CD4-positive, alpha-beta T cell treated with Interleukin-15 for 4 hours (primary cell): ENCODE data around the gene MROH8.

Experiments used
- DNase-seq: peaks from one replicate; pipeline ENCODE4 v3.0.0-alpha.2; 2020; ENCODE audit warnings: low spot score

MROH8 gene

DNA sequence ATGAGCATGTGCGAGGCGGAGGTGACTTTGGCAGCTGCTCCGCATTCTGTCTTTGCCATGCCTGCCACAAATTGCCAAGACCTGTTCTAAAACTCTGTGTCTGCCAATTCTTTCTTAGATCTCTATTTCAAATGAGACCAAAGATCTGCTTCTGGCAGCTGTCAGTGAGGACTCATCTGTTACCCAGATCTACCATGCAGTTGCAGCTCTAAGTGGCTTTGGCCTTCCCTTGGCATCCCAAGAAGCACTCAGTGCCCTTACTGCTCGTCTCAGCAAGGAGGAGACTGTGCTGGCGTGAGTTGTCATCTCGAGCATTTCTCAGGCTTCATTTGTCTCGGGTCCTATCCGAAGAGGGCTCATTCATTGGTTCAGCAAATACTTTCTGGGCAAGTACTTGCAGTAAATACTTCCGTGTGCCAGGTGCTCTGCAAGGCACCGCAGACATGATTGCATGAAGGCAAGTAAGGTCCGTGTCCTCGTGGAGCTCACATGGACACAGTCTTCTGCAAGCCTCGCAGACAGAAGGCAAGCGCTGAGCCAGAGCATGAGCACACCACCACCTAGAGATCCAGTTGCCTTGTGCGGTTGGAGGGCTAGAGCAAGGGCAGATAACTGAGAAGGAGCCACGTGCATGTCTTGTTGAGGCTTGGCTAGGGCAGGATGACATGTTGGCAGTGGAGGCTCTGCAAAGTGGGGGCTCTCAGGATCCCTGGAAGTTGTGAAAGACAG lies 19.7 kb upstream of the MROH8 start:
- DNase-seq: no peak

DNA sequence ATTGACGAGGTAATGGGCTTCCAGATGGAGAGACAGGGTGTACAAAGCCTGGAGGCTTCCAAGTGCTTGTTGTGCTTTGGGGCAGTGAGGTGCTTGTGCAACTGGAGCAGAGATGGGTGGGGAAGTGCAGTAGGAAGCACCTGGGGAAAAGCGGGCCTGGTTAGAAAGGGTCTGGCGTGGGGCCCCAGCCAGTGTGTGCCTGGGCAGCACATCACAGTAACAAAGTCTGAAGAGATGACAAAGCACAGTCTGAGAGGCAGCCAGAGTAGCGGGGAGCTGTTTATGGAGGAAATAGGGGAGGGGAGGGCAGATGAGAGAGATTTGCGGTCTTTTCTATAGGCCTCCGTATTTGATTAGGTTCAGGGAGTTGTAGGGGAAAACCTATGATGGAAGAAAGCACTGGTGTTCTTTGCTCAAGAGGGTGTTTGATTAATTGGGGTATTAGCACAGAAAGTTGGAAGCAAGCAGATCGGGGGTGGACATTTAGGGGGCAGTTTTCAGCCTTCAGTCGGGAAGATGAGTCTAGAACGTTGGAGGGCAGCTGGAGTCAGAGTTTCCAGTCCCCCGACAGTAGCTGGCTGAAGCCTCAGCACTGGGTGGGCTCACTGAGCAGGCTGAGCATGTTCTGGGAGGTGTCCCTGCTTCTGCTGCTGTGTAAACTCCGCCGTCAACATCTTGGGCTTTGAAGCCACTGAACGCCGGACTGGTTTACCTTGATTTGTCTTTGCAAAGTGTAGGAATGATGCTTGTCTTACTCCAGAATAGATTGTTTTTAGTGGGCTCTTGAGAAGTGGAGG lies 15.5 kb upstream of the MROH8 start:
- no peak for DNase-seq

DNA sequence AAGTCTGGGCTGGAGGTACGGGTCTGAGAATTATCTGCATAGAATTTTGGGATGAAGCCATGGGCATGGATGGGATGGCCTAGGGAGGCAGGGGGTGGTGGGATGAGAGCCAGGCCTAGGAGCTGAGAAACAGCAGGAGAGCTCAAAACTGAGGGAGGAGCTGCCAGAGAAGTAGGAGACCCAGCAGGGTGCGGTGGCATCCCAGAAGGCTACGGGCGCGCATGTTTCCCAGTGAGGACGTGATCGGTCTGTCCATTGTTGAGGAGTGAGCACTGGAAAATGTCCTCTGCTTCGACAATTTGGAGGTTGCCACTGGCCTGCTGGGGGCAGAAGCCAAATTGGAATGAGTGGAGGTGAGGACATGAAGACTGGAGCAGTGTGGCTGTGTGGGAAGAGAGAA lies 14.5 kb upstream of the MROH8 start:
- no peak for DNase-seq

DNA sequence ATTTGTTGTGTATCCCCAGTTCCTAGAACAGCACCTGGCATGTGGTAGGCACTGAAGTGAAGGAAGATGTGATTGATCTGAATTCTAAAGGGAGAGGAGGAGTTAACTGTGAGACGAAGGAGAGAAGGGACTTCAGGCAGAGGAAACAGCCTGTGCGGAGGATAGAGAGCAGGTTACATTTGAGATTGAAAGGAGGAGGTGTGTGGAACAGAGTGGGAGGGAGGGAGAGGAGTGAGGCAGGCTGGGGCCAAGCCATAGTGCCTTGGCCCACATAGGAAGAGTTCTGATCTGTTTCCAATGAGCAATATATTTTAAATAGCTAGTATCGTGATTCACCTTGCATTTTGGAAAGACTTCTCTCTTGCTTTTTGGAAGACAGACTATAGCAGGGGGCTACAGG lies 13.9 kb upstream of the MROH8 start:
- DNase-seq: no peak

DNA sequence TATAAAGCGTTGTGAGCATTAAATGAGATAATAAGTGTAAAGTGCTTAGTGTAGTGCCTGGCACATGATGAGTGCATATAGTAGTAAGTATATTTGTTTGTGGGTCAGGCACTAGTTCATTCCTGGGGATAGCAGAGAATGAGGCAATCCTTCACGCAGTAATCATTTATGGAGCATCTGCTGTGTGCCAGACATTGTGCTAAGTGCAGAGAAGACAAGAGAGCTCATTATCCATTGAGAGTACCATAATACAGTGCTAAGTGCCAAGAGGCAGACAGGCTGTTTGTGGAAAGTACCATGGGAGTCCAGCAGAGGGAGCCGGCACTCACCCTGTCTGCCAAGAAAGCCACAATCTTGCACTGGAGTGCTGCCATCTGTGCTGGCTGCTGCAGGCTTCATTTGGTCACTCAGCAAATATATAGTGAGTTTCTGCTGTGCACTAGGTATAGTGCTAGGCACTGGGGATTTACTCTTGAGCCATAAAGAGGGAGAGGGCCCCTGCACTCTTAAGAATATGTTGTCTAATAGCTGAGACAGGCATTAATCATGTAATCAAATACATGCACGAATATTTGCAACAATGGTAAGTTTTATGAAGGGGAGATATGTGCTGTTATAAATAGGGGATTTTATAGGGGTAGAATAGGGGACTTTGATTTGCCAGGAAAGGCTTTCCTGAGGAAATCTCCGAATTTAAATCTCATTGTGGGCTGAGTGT lies 12.9 kb upstream of the MROH8 start:
- DNase-seq: peak; percentile 76

DNA sequence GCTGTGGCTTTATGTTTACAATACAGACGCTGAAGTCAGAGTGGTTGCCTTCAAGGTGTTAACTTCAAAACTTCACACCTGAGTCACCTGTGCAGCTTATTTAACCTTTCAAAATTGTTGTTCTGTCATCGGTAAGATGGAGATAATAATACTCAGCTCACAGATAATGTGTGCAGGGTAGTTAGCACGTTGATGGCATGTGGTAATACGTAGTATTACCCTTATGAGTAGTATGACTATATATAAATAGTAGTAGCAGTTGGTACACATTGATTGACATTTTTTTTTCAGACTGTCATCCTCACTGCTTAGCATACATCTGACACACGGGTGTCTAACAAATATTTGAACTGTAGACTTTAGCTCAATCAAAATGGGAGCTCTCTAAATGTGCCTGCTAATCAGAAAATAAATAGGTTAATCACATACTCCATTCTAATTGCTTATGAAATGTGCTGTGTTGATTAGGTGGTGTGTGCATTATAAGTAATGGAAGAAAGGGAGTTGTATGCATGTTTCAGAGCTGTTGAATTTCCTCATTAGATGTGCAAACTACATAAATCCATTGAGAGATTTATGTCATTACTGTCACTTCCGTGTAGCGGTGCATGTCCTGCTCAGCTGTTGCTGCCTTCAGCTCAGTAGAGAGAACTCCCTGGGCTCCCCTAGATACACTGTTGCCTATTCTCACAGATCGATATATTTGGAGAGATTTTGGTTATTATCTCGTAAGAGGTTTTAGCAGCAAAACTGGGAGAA lies 11.2 kb upstream of the MROH8 start:
- DNase-seq: no peak

DNA sequence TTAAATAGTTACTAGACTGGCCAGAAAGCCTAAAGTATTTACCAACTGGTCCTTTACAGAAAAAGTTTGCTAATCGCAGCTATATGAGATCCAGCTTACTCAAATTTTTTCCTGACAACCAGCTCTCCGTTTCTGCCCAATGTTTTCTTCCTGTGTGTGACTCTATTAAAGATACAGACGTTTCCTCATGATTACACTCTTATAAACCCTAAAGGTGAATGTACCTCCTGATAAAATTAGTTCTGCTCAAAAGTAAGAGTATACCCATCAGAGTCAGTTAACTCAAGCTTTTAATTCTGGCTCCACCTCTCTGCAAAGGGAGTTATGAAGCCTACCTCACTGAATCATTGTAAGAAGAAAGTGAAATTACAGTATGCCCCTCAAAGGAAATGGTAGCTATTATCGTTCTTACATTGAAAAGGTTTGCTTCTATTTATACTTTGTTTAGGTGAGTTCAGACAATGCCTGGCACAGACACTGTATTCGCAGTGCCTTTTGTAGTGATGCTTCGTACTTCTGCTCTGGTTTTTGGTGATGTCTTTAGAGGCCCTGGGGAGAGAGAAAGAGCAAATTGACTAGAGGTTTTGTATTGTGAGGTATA lies 10.2 kb upstream of the MROH8 start:
- DNase-seq: no peak

DNA sequence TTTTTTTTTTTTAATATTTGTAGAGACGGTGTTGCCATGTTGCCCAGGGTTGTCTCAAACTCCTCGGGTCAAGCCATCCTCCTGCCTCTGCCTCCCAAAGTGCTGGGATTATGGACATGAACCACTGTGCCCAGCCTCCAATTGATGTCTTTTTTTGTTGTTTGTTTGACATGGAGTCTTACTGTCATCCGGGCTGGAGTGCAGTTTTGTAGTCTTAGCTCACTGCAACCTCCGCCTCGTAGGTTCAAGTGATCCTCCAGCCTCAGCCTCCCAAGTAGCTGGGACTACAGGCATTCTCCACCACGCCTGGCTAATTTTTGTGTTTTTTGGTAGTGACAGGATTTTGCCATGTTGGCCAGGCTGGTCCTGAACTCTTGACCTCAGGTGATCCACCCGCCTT lies 9.4 kb upstream of the MROH8 start:
- no peak for DNase-seq

DNA sequence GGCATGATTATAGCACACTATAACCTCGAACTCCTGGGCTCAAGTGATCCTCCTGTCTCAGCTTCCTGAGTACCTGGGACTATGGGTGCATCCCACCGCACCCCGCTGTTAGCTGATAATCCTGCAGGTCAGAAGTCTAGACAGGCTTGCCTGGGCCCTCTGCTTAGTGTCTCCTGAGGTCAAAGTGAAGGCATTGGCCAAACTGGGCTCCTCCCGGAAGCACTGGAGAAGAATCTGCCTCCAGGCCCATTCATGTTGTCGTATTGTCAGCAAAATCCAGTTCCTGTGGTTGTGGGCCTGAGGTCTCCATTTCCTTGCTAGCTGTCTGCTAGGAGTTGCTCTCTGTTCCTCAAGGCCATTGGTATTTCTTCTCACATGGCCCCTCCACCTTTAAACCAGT lies 6.3 kb upstream of the MROH8 start:
- DNase-seq: no peak

DNA sequence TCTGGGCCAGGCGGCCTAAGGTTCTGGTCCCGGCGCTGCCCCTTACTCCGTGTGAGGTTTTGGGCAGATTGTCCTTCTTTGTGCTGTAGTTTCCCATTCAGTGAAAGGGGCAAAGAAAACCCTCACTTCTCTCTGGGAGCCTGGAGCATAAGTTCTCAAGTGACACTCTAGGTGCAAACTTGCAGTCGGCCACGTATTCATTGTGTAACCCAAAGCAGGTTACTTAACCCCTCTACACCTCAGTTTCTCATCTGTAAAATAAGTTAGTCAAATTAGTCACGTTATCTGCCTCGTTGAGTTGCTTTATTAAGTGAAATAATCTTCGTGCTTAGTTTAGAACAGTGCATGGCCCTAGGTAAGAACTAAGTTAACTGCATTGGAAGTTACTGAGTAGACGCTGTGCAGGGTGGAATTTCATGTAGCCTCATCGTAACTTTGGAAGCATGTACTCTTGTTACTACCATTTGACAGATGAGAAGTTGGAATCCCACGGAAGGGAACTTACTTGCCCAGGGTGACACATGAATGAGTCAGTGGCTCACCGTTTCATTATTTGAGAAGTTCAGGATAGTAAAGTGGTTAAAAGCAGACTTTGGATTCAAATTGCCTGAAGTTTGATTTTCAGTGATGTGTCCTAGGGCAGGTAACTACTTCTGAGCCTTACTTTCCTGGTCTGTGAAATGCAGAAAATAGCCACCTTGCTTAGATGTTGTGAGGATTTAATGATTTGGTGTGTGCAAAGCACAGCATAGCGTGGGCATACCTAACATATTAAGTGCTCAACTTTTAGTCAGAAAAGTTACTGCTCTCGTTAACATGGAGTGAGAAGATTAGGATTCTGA lies 556 bp upstream of the MROH8 start:
- peak; percentile 12 for DNase-seq

DNA sequence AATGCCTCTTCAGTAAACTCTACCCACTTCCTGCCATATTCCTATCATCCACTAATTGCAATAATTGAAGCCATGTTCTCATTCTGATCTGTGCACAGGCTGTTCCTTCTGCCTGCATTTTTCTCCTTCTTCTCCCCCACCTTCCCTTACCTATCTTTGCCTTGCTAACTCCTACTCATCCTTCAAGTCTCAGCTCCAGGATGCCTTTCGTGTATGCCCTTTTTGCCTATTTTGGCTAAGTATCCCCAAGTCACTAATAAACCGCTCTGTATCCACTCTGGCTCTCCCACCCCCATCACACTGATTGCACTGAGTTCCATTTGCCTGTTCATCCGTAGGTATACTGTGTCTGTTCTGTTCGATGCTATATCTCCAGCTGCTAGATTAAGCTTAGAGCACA lies 6.5 kb downstream of the MROH8 start:
- DNase-seq: no peak

DNA sequence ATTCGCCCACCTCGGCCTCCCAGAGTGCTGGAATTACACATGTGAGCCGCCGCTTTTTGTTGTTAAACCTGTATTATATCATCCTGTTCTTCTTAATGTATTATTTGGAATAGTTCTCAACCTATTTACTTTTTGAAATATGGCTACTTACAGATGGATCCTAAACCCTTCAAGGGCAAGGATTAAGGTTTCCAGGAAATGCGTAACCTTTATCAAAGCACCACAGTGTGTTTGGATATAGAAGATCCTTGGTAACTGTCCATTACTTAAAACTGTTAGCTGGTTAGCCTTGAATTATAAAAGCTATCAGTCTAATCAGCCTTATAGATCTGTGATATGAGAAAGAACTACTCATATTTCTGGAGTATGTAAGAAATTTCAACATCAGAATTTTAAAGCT lies 12.5 kb downstream of the MROH8 start:
- no peak for DNase-seq

DNA sequence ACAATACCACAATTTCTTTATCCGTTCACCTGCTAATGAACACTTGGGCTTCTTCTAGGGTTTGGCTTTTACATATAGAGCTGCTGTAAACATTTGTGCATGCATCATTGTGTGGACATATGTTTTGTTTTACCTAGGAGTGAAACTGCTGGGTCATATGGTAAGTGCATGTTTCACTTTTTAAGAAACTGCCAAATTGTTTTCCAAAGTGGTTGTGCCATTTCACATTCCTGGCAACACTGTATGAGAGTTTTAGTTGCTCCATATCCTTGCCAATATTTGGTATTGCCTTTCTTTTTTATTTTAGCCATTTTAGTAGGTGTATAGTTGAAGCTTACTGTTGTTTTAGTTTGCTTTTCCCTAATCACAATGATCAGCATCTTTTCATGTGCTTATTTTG lies 14.3 kb downstream of the MROH8 start:
- no peak for DNase-seq

DNA sequence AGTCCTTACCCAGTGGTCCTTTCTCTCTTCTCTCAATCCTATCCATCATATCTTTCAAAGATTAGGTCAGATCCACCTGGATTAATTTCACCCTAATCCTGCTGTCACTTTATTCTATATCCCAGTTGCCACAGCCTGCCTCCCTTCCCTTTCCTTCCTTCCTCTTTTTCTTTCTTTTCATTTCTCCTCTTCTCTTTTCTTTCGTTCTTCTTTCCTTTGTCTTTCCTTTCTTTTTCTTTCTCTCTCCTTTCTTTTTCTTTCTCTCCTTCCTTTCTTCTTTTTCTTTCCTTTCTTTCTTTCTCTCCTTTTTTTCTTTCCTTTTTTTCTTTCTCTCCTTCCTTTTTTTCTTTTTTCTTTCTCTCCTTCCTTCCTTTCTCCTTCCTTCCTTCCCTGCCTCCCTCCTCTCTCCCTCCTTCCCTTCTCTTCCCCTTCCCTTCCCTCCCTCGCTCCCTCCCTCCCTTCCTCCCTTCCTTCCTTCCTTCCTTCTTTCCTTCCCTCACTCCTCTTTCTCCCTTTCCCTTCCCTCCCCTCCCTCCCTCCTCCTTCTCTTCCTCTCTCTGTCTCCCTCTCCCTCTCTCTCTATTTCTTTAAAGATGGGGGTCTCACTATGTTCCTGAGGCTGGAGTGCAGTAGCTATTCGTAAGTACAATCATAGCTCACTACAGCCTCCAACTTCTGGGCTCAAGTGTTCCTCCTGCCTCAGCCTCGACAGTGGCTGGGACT lies 15.4 kb downstream of the MROH8 start:
- no peak for DNase-seq

DNA sequence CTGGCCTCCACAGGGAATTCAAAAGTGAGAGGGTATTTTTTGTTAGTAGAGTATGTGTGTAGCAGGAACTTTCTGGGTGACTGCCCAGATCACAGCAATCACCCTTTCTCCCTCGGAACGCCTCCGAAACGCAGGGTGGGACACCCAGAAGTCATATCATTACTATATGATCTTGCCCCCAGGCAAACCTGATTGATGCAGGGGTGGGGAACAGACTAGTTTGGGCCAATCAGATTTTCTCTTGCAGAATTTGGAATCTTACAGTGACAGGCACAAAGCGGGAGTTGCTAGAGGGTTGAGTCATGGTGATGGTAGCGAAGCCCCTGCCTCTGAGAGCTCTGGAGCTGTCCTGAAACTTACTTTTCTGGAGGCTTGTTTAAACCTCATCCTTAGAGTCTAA lies 16.7 kb downstream of the MROH8 start:
- no peak for DNase-seq

DNA sequence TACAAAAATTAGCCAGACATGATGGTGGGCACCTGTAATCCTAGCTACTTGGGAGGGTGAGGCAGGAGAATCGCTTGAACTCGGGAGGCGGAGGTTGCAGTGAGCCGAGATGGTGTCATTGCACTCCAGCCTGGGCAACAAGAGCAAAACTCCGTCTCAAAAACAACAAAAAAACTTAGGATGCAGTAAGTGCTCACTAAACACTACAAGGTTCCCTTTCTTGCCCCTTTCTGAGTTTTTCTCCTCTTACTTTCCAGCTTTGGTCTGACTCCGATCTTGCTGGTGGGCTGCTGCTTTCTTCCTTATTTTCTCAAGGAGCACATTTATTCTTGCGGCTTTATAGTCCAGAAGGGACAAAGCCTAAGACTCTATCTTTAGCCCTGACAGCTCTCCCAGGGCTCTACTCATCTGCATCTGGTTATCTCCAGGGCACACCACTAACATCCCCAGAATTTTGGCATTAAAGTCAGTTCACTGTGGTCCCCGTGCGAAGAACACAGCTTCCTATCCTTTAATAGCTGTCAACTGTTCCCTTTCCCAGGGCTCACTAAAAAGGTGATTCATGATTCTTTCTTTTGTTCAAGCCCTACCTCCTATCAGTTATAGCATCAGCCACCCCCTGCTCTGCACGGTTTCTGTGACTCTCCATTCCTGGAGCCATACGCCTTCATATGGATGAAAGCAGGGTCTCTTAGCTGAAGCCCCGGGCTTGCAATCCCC lies 17.4 kb downstream of the MROH8 start:
- no peak for DNase-seq

DNA sequence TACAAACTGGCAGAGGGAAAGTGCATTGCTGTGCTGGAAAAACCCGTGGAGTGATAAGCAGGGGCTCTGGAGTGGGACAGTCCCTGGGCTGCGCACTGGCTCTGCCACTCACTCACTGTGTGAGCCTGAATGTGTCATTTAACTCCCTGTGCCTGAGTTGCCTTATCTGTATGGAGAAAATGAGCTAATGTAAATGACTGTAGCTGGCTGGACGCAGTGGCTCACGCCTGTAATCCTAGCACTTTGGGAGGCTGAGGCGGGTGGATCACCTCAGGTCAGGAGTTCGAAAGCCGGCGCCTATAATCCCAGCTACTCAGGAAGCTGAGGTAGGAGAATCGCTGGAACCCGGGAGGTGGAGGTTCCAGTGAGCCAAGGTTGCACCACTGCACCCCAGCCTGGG lies 18.7 kb downstream of the MROH8 start:
- no peak for DNase-seq

DNA sequence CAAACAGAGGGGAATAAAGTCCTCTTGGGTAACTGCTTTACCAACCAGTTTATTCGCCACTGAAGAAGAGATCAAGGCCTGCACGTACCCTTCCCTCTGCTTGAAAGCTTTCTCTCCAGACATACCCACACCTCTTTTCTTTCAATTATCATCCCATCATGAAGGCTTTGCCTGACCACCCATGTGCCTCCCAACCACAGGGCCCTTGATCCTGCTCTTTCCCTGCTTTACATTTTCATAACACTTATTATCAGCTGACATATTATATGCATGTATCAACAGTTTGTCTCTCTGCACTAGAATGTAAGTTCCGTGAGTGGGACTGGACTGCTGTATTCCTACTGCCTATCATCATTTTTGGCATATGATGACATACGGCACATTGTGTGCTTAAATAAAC lies 21.1 kb downstream of the MROH8 start:
- DNase-seq: no peak

DNA sequence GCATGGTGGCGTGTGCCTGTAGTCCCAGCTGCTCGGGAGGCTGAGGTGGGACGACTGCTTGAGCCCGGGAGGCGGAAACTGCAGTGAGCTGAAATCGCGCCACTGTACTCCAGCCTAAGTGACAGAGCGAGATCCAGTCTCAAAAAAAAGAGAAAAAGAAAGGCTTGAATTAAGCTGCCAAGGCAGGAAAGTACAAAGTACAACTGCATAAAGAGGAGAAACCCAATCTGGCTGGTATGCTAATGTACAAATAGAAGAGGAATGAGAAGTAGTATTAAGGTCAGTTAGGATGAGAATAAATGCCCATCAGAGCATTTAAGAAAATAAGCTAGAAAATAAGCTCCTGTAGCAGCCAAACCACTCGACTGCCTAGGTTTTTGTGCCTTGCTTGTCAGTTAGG lies 23.4 kb downstream of the MROH8 start:
- DNase-seq: no peak
